Lower leg skin (tissue), 3 donors: ENCODE measurements around the gene NUDT16L1.

Source experiments
- POLR2A ChIP-seq, 2 donors: fragments of 450-650 bp; IDR thresholded peaks; one replicate each; pipeline ENCODE4 v1.6.1; 2016 to 2017; ENCODE audit warnings: antibody characterized with exemption in 2 of 2, mild to moderate bottlenecking in 1 of 2, moderate library complexity in 1 of 2
- TF ChIP-seq, protein P1 (sequence below), 3 donors: fragments of 450-650 bp; IDR thresholded peaks; one replicate each; pipeline ENCODE4 v1.5.1; 2016; ENCODE audit warnings: antibody characterized with exemption in 3 of 3, mild to moderate bottlenecking in 3 of 3, moderate library complexity in 2 of 3

DNA sequence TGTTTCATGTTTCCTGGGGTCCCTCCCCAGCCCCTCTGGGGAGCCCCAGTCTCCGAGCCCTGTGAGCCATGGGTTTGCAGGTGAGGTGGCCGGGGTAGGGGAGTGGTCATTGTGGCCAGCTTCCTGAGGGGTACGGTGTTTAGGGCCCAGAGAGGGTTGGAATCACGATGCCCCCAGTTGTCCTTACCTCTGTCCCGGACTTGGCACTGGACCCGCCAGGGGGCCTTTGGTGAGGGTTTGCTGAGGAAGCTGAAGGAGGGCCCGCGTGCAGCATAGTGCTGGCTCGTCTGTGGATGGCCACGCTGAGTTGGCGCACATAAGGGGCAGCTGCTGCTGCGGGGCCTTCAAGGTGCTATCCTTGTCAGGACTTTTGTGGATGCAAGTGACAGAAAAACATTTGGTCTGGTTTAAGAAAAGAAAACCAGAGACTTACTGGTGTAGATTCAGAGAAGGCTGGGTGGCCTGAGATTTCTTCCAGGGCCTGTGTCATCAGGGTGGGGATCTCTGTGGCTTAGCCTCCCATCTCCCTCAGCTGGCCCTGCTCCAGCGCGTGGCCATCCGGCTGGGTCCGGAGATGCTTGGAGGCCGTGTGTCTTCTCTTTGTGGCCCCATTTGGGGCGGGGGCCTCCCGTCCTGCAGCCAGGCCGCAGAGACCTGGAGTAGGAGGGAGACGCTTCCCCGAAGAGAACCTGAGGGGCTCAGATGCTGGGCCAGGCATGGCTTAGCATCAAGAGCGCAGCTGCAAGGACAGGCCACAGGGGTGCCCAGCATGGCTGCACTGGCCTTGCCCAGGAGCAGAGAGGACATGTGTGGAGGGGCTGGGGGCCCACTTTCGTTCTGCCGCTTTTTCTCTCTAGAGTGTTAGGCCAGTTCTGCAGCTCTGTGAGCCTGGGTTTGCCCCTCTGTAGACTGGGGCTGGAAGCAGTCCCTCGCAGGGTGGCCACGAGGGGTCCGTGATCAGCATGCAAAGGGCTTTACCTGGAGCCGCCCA is 33.7 kb upstream of the NUDT16L1 start:
- no peak for TF ChIP-seq POLR2A (IDR thresholded peaks at IDR 0.05)
- TF ChIP-seq, protein P1, sequence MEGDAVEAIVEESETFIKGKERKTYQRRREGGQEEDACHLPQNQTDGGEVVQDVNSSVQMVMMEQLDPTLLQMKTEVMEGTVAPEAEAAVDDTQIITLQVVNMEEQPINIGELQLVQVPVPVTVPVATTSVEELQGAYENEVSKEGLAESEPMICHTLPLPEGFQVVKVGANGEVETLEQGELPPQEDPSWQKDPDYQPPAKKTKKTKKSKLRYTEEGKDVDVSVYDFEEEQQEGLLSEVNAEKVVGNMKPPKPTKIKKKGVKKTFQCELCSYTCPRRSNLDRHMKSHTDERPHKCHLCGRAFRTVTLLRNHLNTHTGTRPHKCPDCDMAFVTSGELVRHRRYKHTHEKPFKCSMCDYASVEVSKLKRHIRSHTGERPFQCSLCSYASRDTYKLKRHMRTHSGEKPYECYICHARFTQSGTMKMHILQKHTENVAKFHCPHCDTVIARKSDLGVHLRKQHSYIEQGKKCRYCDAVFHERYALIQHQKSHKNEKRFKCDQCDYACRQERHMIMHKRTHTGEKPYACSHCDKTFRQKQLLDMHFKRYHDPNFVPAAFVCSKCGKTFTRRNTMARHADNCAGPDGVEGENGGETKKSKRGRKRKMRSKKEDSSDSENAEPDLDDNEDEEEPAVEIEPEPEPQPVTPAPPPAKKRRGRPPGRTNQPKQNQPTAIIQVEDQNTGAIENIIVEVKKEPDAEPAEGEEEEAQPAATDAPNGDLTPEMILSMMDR (IDR thresholded peaks at IDR 0.05) = no peak
